GM13977 (cell line): ENCODE data around the gene PLBD2.
A peak's percentile ranks its signal among the peaks of the same experiment; 100 is the strongest.

Experiments
- DNase-seq: peaks from one replicate; pipeline ENCODE4 v3.0.0; 2012; ENCODE audit warnings: low spot score
- in situ Hi-C: fragments of 300-500 bp; cut with MboI; formaldehyde crosslinking; loops from one replicate; pipeline ENCODE4 v1.12.0; 2022; ENCODE audit warnings: low sequenced_read_pairs, low pct_unique_long_range_greater_than_20kb, mixed read lengths, inconsistent platforms; ENCODE audit not compliant: unreplicated experiment
- TF ChIP-seq, protein P1 (sequence below): IDR thresholded peaks from 2 replicates; pipeline ENCODE4 v1.5.1; 2012; ENCODE audit warnings: mild to moderate bottlenecking, control low read depth; ENCODE audit not compliant: insufficient read depth; ENCODE audit errors: extremely low read depth, missing control alignments

The PLBD2 gene

DNA sequence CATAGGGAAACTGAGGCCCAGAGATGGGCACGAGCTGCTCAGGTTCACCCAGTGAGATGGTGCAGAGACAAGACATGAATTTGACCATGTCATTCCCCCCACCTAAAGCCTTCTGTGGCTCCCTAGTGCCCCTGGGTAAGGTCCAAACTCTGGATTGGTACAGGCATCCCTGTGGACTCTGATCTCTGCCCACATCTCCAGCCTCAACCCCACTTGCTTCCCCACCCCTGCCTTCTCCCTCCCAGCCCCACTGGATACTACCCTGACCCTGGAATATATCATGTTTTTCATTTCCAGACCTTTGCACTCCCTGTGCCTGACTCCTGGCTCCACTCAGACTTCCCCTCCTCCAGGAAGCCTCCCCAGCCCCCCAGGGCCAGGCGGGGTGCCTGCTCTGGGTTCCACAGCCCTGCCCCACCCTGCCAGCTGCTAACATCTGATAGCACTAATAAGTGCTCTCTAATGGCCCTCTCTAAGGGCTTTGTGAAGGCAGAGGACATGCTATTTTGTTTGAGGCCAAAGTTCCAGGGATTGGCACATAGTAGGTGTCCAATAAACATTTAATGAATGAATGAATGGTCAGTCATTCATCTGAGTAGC lies 62.7 kb downstream of the PLBD2 start:
- in situ Hi-C loops, result loop anchor here (25.0 kb wide), 1 partner anchor 234 kb away; the partner anchor contains the start of genes DDX54 and RITA1
- DNase-seq, result no peak
- TF ChIP-seq, protein P1, sequence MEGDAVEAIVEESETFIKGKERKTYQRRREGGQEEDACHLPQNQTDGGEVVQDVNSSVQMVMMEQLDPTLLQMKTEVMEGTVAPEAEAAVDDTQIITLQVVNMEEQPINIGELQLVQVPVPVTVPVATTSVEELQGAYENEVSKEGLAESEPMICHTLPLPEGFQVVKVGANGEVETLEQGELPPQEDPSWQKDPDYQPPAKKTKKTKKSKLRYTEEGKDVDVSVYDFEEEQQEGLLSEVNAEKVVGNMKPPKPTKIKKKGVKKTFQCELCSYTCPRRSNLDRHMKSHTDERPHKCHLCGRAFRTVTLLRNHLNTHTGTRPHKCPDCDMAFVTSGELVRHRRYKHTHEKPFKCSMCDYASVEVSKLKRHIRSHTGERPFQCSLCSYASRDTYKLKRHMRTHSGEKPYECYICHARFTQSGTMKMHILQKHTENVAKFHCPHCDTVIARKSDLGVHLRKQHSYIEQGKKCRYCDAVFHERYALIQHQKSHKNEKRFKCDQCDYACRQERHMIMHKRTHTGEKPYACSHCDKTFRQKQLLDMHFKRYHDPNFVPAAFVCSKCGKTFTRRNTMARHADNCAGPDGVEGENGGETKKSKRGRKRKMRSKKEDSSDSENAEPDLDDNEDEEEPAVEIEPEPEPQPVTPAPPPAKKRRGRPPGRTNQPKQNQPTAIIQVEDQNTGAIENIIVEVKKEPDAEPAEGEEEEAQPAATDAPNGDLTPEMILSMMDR, result no peak

DNA sequence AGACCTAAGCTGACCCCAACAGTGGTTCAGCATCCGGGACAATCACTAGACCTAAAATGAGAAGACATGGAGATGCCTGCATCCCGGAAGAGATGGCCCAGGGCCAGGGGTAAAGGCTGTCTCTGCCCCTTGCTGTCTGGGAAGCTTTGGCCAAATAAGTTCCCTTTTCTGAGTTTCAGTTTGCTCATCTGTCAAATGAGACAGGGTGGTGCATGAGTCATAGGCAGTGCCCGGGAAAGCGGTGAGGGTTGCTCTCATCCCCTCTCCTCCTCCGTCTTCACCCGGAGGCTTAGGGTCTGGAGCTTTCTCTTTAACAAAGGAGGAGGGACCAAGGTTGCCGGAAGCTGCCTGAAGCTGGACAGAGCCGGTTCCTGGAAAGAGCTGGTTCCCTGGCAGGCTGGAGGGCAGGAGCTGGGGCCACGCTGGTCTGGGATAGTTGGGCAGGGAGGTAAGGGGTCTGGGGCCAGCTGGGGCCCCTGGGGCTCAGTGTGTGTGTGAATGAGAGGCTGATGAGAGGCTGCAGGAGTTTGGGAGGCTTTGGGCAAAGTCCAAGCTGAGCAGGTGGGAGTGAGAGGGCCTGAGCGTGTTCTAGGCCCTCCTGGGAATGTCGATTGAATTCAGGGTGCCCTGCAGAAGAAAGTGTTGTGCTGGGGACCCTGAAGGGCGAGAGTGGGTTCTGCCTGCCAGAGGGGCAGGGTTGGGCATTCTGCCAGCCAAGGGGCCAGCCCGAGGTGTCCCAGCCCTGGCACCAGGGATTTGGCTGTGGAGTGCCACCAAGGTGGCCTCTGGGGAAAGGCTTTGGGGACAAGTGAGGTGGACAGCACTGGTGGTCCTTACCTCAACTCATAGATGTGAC lies 63.9 kb downstream of the PLBD2 start, which contains the start of gene SDSL:
TSS of gene SDSL (plus strand) at position 351 of the 856 bp plus-strand sequence. CDS start 5,603 bp downstream, outside the sequence.
- peak; percentile 56 for DNase-seq
- in situ Hi-C loops, result loop anchor here (25.0 kb wide), 1 partner anchor 235 kb away; the partner anchor contains the start of genes DDX54 and RITA1
- TF ChIP-seq, protein P1, result no peak

DNA sequence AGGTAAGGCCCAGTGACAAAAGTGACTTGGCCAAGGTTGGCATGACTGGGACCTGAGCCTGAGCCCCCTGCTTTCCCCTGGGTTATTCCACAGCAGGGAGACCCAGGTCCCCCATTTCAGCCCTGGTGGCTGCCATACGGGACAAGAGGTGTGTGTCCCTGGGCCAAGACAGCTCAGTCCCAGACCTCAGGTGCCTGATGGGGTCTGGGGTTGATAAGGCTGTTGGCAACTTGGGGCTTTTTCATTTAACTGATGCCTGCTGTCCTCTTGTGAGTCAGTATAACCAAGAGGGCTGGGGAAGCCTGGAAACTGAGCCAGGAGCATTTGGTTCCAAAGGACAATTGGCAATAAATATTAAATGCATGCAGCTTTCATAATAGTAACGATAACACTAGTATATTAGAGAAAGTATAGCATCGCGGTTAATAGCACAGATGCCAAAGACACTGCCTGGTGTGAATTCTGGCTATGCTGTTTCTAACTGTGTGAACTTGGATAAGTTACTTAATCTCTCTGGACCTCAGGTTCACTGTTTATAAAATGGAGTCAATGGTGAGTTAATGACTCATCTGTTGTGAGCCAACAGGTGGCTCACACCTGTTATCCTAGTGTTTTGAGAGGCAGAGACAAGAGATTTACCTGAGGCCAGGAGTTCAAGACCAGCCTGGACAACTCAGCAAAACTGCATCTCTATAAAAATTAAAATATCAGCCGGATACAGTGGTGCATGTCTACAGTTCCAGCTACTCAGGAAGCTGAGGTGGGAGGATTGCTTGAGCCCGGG lies 64.7 kb downstream of the PLBD2 start:
- DNase-seq, result no peak
- in situ Hi-C loops, result loop anchor here (25.0 kb wide), 1 partner anchor 236 kb away; the partner anchor contains the start of genes DDX54 and RITA1
- TF ChIP-seq, protein P1, result peak; percentile 3

DNA sequence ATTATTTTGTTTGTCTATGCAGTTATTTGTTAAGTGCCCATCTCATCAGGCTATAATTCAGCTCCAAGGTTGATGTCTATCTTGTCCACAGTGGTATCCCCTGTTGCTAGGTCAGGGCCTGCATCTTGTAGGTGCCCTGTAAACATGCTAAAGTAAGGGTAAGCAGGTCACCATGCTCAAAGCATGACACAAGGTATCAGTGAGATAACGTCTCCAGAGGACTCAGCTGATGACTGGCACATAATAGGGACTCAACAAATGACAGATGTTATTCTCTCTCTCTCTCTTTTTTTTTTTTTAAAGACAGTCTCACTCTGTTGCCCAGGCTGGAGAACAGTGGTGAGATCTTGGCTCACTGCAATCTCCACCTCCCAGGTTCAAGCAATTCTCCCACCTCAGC lies 66.1 kb downstream of the PLBD2 start:
- DNase-seq, result no peak
- in situ Hi-C loops, result loop anchor here (25.0 kb wide), 1 partner anchor 237 kb away; the partner anchor contains the start of genes DDX54 and RITA1
- TF ChIP-seq, protein P1, result no peak

DNA sequence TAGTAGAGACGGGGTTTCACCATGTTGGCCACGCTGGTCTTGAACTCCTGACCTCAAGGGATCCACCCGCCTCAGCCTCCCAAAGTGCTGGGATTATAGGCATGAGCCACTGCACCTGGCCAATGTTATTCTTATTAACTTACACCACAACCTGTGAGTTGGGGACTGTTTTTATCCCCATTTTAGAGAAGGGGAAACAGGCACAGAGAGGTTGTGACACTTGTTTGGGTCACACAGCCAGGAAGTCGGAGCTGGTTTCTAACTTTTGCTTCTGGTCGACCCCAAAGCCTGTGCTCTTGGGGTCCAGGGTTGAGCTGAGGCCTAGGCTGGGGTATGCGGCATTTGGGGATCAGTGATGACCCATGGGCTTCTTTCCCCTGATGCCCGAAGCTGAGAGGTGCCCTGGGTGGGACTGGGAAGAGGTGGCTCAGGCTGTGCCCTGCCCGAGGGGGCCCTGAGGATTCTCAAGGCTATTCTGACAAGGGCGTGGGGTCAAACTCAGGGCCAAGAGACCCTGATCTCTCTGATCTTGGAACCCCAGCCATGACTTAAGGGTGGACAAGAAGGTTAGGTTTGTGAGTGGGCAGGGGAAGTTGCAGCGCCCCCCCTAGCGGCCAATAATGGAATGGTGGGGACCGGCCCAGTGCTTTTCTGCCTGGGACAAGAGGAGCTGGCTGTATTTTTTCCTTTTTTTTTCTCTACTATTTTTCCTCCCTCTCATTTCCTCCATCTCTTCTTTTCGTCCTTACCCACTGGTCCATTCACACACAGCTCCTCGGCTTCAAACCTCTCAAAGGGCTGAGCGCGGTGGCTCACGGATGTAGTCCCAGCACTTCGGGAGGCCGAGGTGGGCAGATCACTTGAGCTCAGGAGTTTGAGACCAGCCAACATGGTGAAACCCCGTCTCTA lies 66.8 kb downstream of the PLBD2 start:
- DNase-seq, result peak; percentile 63
- in situ Hi-C loops, result loop anchor here (25.0 kb wide), 2 partner anchors 238 to 487 kb away; partner anchors contain the start of genes DDX54 and RITA1
- TF ChIP-seq, protein P1, result peak; percentile 78
